ENCODE results near the gene BZW2.
"Not testable (repeated sequence)": the region's sequence is repeated elsewhere in the genome, so short reads cannot be mapped to it uniquely, and the experiment has no call there.

The BZW2 gene

GRCh38 chr7:16646472-16647072, 591 bp downstream of the BZW2 start:
- DNase-seq, result peak; percentile 70

- DNase-seq, result peak; percentile 12
Observed at GRCh38 chr7:16647435-16647960, 1.5 kb downstream of the BZW2 start.

GRCh38 chr7:16648551-16648950, 2.6 kb downstream of the BZW2 start:
- DNase-seq, result no peak

GRCh38 chr7:16649196-16649595, 3.2 kb downstream of the BZW2 start:
- DNase-seq, result no peak

- no peak for DNase-seq
Observed at GRCh38 chr7:16650266-16650665, 4.3 kb downstream of the BZW2 start.

- DNase-seq, result no peak
Observed at GRCh38 chr7:16651396-16652239, 5.6 kb downstream of the BZW2 start.

GRCh38 chr7:16652240-16652583, 6.2 kb downstream of the BZW2 start:
- DNase-seq, result no peak

- no peak for DNase-seq
Observed at GRCh38 chr7:16652888-16653287, 6.9 kb downstream of the BZW2 start.

GRCh38 chr7:16655394-16655793, 9.4 kb downstream of the BZW2 start:
- DNase-seq, result no peak

GRCh38 chr7:16656141-16656540, 10.2 kb downstream of the BZW2 start:
- no peak for DNase-seq

- DNase-seq, result no peak
Observed at GRCh38 chr7:16657656-16658279, 11.8 kb downstream of the BZW2 start.

GRCh38 chr7:16659854-16660497, 14.0 kb downstream of the BZW2 start:
- DNase-seq, result not testable (repeated sequence)

GRCh38 chr7:16660702-16661464, 14.9 kb downstream of the BZW2 start:
- DNase-seq, result no peak

- DNase-seq, result no peak
Observed at GRCh38 chr7:16661924-16662323, 15.9 kb downstream of the BZW2 start.

- DNase-seq, result no peak
Observed at GRCh38 chr7:16667355-16667754, 21.4 kb downstream of the BZW2 start.

GRCh38 chr7:16668049-16668858, 22.3 kb downstream of the BZW2 start:
- DNase-seq, result no peak

- DNase-seq, result no peak
Observed at GRCh38 chr7:16668978-16669377, 23.0 kb downstream of the BZW2 start.

GRCh38 chr7:16669581-16669980, 23.6 kb downstream of the BZW2 start:
- no peak for DNase-seq

GRCh38 chr7:16670021-16670420, 24.0 kb downstream of the BZW2 start:
- DNase-seq, result no peak

GRCh38 chr7:16670731-16671344, 24.9 kb downstream of the BZW2 start:
- DNase-seq, result no peak

- DNase-seq, result no peak
Observed at GRCh38 chr7:16671811-16672210, 25.8 kb downstream of the BZW2 start.

Measured in retina (tissue), 1 donor.